Activated T-helper 1 cell treated with Interleukin-2 at 50 U/mL for 16 hours (primary cell): ENCODE data around the gene CRHR1.
"Not testable (repeated sequence)": the region's sequence is repeated elsewhere in the genome, so short reads cannot be mapped to it uniquely, and the experiment has no call there.

Experiments
- DNase-seq: peaks from one replicate; pipeline ENCODE4 v3.0.0-alpha.2; 2020; ENCODE audit warnings: low read depth

Gene CRHR1

DNA sequence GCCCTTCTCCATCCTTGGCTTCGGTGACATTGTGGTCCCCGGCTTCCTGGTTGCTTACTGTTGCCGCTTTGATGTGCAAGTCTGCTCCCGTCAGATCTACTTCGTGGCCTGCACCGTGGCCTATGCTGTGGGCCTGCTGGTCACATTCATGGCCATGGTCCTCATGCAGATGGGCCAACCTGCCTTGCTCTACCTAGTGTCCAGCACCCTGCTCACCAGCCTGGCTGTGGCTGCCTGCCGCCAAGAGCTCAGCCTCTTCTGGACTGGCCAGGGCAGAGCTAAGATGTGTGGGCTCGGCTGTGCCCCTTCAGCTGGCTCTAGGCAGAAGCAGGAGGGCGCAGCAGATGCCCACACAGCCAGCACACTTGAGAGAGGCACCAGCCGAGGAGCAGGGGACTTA lies 62.1 kb downstream of the CRHR1 start:
- no peak for DNase-seq

DNA sequence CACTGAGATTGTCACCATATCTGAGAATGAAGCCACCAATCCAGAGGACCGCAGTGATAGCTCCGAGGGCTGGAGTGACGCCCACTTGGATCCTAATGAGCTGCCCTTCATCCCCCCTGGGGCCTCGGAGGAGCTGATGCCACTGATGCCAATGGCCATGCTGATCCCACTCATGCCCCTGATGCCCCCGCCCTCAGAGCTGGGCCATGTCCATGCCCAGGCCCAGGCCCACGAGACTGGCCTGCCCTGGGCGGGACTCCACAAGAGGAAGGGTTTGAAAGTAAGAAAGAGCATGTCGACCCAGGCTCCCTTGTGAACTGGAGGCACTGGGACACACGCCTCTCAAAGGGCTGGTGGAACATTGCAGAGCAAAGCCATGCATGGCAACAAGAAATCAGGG lies 62.5 kb downstream of the CRHR1 start:
- DNase-seq = no peak

GRCh38 chr17:45847101-45847500 lies 63.0 kb downstream of the CRHR1 start:
- DNase-seq = no peak

- DNase-seq = no peak
Measured at GRCh38 chr17:45847747-45848146, 63.6 kb downstream of the CRHR1 start.

GRCh38 chr17:45848405-45848804 lies 64.3 kb downstream of the CRHR1 start:
- no peak for DNase-seq

DNA sequence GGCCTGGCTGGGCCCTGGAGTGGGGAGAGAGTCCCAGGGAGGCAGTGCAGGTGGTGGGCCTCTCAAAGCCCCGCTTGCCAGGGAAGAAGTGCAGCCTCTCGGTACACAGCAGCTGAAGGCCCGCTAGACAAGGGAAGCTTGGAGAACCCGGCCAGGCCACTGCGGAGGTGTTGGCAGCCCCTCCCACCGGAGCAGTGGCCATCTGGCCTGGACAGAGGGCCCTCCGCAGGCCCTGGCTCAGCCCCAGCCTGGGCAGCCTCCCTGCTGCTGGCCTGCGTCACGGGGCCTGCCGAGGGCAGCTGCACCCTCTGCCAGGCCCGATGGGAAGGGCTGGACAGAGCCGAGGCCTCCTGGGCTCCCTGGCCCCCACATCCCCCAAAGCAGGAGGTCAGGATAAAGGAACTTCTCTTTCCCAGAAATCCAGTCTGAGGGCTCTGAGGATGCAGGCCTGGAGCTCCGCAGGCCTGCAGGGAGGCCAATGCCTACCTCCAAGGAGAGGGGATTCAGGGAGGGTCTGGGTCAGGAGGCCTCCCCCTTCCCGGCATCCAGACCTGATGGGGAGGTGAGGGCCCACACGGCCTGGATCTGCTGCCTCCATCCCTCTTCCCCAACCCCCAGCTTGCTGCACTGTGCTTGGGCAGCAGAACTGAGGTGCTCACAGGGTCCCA lies 64.9 kb downstream of the CRHR1 start:
- no peak for DNase-seq

DNA sequence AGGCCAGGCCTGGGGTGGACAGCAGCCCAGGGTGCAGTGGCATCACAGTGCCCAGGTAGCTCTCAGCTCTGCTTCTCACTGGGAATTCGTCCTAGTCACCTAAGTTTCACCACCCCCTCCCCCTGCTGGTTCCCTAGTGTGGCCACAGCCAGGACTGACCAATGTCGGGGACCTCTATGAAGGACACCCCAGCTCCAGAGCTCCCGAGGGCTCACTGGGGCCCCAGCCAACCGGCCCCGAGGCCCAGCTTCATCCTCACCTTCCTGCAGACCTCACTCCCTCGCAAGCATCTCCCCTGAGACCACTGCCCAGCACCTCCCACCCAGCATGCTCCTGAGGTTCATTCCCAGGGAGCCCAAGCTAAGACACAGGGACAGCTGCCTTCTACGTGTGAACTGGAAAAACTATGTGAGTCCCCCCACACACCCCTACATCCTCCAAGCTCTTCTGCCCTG lies 65.4 kb downstream of the CRHR1 start:
- DNase-seq = no peak

DNA sequence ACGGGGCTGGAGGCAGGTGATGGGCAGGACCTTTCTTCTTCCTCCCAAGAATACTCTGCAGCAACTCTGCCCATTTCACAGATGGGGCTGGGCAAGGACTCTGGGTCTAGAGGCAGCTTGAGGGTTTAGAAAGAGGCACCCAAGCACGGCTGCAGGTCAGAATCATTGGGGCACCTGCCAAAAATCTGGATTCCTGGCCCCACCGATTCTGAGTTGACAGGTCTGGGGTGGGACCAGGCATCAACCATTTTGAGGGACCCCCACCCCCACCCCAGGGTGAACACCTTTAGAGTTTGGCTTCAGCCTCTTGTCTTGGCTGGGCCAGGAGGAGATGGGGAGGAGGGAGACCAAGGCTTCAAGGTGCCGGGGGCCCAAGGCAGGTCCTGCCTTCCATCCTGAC lies 65.9 kb downstream of the CRHR1 start:
- no peak for DNase-seq

- DNase-seq = no peak
Measured at GRCh38 chr17:45850468-45850867, 66.3 kb downstream of the CRHR1 start.

DNA sequence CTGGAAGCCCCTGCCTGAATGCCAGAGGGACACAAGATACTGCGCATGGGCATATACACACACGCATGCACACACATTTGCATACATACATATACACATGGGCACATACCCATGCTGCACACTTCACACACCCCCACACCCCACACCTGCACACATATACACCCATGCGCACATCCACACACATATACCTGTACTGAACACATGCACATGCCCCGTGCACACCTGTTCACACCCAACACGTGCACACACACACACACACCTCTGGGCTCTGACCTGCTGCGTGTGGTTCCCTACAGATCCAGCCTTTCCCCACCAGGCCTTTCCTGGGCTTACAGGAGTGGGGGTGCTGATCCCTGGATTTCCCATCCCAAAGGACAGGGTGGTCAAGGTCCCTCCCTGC lies 66.9 kb downstream of the CRHR1 start:
- DNase-seq = no peak

- DNase-seq = no peak
Measured at GRCh38 chr17:45851464-45851863, 67.3 kb downstream of the CRHR1 start.

DNA sequence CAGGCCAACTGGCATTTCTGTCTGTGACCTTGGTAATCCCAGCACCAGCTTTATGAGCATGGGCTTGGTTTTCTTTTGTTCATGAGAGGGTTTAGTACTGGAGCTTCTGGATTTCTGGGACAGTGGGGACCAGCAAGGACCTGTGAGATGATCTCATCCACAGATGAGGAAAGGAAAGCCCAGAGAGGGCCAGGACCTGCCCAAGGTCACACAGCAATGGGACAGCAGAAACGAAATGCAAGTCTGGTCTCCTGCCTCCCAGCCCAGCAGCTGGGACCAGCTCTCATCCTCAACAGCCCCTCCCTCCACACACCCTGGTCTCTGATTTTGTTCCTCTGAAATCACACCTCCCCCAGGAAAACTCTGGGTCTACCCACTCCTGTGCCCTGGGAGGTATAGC lies 67.8 kb downstream of the CRHR1 start:
- DNase-seq = no peak

- peak; percentile 18 for DNase-seq
Measured at GRCh38 chr17:45852535-45853297, 68.6 kb downstream of the CRHR1 start.

DNA sequence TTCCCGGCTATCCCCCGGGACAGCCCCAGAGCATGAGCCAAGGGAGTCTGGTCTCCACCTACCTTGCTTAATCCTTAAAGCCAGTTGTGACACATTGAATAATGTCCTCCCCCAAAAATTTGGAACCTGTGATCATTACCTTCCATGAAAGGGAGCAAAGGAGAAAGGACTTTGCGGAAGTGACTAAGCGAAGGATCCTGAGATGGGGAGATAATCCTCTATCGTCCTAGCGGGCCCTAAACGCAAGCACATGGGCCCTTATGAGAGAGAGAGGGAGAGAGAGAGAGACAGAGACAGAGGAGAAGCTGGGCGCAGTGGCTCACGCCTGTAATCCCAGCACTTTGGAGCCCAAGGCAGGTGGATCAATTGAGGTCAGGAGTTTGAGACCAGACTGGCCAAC lies 70.1 kb downstream of the CRHR1 start:
- DNase-seq = no peak

DNA sequence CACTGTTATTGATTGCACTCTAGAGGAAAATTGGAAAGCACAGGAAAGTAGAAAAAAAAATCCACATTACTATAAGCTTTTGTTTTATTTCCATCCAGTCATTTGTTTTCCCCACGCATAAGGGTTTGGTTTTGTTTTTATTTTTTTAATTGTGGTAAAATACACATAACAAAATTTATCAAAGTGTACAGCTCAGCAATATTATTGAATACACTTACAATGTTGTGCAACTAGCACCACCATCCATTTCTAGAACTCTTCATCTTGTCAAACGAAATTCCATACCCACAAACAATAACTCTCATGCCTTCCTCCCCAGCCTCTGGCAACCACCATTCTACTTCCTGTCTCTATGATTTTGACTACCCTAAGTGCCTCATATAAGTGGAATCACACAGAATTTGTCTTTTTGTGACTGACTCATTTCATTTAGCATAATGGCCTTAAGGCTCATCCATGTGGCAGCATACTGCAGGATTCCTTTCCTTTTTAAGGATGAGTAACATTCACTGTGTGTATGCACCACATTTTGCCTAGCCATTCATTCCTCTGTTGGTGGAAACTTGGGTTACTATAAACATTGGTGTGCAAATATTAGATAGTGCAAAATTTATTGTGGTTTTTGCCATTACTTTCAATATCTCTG lies 71.7 kb downstream of the CRHR1 start:
- DNase-seq = no peak

DNA sequence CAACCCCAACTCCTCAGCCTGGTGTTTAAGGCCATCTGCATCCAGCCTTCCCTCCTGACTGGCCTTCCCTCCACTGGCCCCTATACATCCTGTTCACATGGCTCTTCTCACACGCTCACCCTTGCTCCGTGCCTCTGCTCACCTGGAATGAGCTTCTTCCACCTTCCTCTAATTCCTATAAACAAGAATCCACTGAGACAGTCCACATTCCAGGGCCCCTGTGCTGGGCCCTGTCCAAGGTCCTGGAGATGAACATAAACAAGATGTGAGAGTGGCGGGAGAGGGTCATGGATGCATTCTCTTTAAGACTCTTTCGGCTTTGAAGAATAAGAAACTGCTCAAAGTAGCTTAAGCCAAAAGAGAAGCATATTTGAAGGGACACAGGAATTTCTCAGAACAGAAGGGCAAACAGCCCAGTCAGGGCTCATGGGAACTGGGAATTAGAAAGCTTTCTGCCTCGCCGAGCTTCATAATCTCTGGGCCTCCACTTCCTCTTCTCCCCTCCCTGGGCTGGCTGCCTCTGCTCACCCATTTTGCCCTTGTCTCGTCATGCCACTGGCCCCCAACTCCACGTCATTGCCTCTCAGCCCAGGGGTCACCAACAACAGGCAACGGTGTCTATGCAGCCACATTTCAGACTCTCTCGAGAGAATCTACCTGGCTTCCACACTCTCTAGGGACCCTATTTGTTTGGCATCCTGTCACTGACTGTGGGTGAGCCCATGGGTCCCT lies 74.0 kb downstream of the CRHR1 start:
- no peak for DNase-seq

- no peak for DNase-seq
Measured at GRCh38 chr17:45861165-45861564, 77.0 kb downstream of the CRHR1 start.

- DNase-seq = not testable (repeated sequence)
Measured at GRCh38 chr17:45862127-45862526, 78.0 kb downstream of the CRHR1 start.

DNA sequence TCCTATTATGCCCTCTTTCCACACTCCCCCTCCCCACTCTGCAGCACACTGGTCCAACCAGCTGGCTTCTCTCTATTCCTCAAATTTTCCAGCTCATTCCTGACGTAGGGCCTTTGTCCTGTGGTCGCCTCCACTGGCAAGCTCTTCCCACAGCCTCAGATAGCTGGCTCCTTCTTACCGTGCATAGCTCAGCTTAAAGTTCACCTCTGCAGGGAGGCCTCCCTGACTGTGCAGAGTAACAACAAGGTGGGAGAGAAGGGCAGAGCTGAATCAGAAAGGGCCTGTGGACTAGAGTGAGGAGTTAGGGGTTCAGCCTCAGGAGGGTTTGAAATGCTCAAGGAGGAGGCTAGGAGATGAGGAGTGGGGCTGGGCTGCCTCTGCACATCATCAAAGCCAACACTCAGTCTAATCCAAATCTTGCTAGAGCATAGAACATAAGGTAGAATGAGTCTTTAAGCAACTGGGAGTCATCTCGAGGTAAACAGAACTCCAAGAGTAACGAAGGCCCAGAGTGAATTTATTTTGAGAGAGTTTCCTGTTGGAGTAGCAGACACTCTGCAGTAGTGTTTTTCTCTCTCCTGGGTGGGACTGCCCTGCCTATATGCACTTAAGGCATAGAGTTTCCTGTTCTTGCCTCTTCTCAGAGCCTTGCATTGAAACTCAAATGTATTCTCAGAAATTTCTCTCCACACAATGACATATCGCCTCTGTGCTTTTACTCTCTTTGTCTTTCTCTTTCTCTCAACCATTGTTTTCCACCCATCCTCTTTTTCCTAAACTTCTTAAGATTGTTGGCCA lies 79.9 kb downstream of the CRHR1 start:
- no peak for DNase-seq

- DNase-seq = no peak
Measured at GRCh38 chr17:45867171-45867570, 83.1 kb downstream of the CRHR1 start.

GRCh38 chr17:45867702-45868101 lies 83.6 kb downstream of the CRHR1 start:
- DNase-seq = no peak

DNA sequence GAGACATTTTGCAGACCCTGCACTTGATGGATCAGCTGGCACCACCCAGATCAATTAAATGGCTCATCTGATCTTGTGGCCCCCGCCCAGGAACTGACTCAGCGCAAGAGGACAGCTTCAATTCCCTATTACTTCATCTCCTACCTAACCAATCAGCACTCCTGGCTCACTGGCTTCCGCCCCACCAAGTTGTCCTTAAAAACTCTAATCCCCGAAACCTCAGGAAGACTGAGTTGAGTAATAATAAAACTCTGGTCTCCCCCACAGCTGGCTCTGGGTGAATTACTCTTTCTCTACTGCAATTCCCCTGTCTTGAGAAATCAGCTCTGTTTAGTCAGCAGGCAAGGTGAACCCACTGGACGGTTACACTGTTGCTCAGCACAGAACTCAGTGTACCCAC lies 84.2 kb downstream of the CRHR1 start:
- DNase-seq = no peak
